Ramos (cell line): ENCODE results near the gene MAPK4.
"Not testable (repeated sequence)": the region's sequence is repeated elsewhere in the genome, so short reads cannot be mapped to it uniquely, and the experiment has no call there.

Source experiments
- in situ Hi-C: fragments of 300-500 bp; cut with MboI; formaldehyde crosslinking; loops from one replicate; pipeline ENCODE4 v1.14.3; 2022; ENCODE audit warnings: low sequenced_read_pairs; ENCODE audit not compliant: unreplicated experiment

MAPK4 gene

GRCh38 chr18:50707297-50707696, 147.4 kb downstream of the MAPK4 start:
- in situ Hi-C loops = not testable (repeated sequence)

- in situ Hi-C loops = no loop called here
Observed at GRCh38 chr18:50707855-50708469, 148.1 kb downstream of the MAPK4 start.

GRCh38 chr18:50709193-50709592, 149.3 kb downstream of the MAPK4 start:
- in situ Hi-C loops = no loop called here

GRCh38 chr18:50711386-50711785, 151.5 kb downstream of the MAPK4 start:
- in situ Hi-C loops = loop anchor here (5.0 kb wide), 1 partner anchor 49 kb away; no protein-coding TSS in a partner anchor

- in situ Hi-C loops = no loop called here
Observed at GRCh38 chr18:50715919-50716318, 156.0 kb downstream of the MAPK4 start.

- in situ Hi-C loops = no loop called here
Observed at GRCh38 chr18:50716902-50717301, 157.0 kb downstream of the MAPK4 start.

- in situ Hi-C loops = no loop called here
Observed at GRCh38 chr18:50717563-50717962, 157.7 kb downstream of the MAPK4 start.

- in situ Hi-C loops = no loop called here
Observed at GRCh38 chr18:50719471-50720324, 159.8 kb downstream of the MAPK4 start.

GRCh38 chr18:50720325-50720674, 160.4 kb downstream of the MAPK4 start:
- in situ Hi-C loops = no loop called here

GRCh38 chr18:50721006-50721405, 161.1 kb downstream of the MAPK4 start:
- in situ Hi-C loops = no loop called here

- in situ Hi-C loops = no loop called here
Observed at GRCh38 chr18:50721451-50722120, 161.7 kb downstream of the MAPK4 start.

GRCh38 chr18:50722311-50722710, 162.4 kb downstream of the MAPK4 start:
- in situ Hi-C loops = no loop called here

- in situ Hi-C loops = no loop called here
Observed at GRCh38 chr18:50724751-50725151, 164.9 kb downstream of the MAPK4 start.

GRCh38 chr18:50726960-50727589, 167.2 kb downstream of the MAPK4 start:
- in situ Hi-C loops = no loop called here

- in situ Hi-C loops = no loop called here
Observed at GRCh38 chr18:50727721-50728471, 168.0 kb downstream of the MAPK4 start.

GRCh38 chr18:50729376-50729775, 169.5 kb downstream of the MAPK4 start:
- in situ Hi-C loops = no loop called here

- in situ Hi-C loops = no loop called here
Observed at GRCh38 chr18:50729986-50730385, 170.1 kb downstream of the MAPK4 start.

- in situ Hi-C loops = no loop called here
Observed at GRCh38 chr18:50734342-50734741, 174.5 kb downstream of the MAPK4 start.

- in situ Hi-C loops = no loop called here
Observed at GRCh38 chr18:50734886-50735285, 175.0 kb downstream of the MAPK4 start.

GRCh38 chr18:50737127-50737526, 177.2 kb downstream of the MAPK4 start:
- in situ Hi-C loops = no loop called here
